GM12801 (cell line): ENCODE results near the gene NAGLU.

Experiments used
- CTCF ChIP-seq: IDR thresholded peaks from one replicate; pipeline ENCODE4 v1.5.1; 2011; ENCODE audit warnings: control low read depth; ENCODE audit not compliant: insufficient read length; ENCODE audit errors: extremely low read depth

NAGLU gene

GRCh38 chr17:42536048-42536371, at the start of gene NAGLU:
Gene NAGLU, plus strand, starts transcription at chr17:42536241. Its CDS starts 32 bp downstream, at chr17:42536273.
- no peak for TF ChIP-seq CTCF

- TF ChIP-seq CTCF, result no peak
These were observed 48.0 kb upstream of the NAGLU start for GRCh38 chr17:42488032-42488431.

GRCh38 chr17:42493319-42493718, 42.7 kb upstream of the NAGLU start:
- TF ChIP-seq CTCF, result no peak

- no peak for TF ChIP-seq CTCF
These were observed 41.4 kb upstream of the NAGLU start for GRCh38 chr17:42494673-42495072.

GRCh38 chr17:42498828-42499227, 37.2 kb upstream of the NAGLU start:
- TF ChIP-seq CTCF, result no peak

GRCh38 chr17:42502091-42502490, 34.0 kb upstream of the NAGLU start:
- TF ChIP-seq CTCF, result no peak

- no peak for TF ChIP-seq CTCF
These were observed 33.1 kb upstream of the NAGLU start for GRCh38 chr17:42502926-42503325.

GRCh38 chr17:42507671-42508070, 28.4 kb upstream of the NAGLU start:
- no peak for TF ChIP-seq CTCF
